ENCODE measurements around the gene CHCHD1.

- TF ChIP-seq EZH2 (optimal IDR thresholded peaks at IDR 0.05; ENCODE audit: low read depth, low read length) (no peak), CTCF (IDR thresholded peaks at IDR 0.05; ENCODE audit: low read length) (no peak), EZH2phosphoT487 (IDR thresholded peaks at IDR 0.05; ENCODE audit: low read length) (no peak)
Measured at GRCh38 chr10:73812657-73813056, 30.8 kb downstream of the CHCHD1 start.
